ENCODE results near the gene BTBD9. TPM values are rescaled to one million over a fixed set of nuclear protein-coding genes. Genes with fewer than 3 reads are reported as not detected.

BTBD9 gene
- total RNA-seq, 4 donors from 2014 or later, result 5.5 to 14.1 (median 6.3) TPM

DNA sequence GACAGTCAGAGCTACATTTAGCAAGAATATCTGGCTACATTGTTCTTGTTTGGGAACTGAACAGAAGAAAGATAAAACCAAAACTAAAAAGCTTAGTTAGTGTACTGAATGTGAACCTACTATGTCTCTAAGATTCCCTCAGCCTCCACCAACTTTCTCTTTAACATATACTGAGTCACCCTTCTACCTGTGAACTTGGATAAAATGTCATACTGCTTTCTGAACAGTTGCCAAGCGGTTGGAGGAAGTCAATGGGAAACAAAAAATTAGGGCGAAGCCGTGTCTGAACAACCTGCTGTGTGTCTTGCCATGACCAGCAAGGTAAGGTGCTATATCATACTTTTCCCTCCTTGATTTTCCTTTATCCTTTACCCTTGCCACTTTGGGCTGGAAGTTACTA, 243.5 kb downstream of the BTBD9 start:
- Histone ChIP-seq H3K4me3 (no peak overlapping the region), H3K9me3 (no peaks in the 10 kb centered on the region), H3K4me1 (peaks cover 14 to 23% of the 10 kb centered on the region in 2 donors), H3K27me3 (no peaks in the 10 kb centered on the region), H3K36me3 (no peaks in the 10 kb centered on the region), H3K27ac (no peak overlapping the region)
- DNase-seq (no peak), ATAC-seq (no peak)
- TF ChIP-seq POLR2A (IDR thresholded peaks at IDR 0.05), result no peak
- TF ChIP-seq, protein P1, sequence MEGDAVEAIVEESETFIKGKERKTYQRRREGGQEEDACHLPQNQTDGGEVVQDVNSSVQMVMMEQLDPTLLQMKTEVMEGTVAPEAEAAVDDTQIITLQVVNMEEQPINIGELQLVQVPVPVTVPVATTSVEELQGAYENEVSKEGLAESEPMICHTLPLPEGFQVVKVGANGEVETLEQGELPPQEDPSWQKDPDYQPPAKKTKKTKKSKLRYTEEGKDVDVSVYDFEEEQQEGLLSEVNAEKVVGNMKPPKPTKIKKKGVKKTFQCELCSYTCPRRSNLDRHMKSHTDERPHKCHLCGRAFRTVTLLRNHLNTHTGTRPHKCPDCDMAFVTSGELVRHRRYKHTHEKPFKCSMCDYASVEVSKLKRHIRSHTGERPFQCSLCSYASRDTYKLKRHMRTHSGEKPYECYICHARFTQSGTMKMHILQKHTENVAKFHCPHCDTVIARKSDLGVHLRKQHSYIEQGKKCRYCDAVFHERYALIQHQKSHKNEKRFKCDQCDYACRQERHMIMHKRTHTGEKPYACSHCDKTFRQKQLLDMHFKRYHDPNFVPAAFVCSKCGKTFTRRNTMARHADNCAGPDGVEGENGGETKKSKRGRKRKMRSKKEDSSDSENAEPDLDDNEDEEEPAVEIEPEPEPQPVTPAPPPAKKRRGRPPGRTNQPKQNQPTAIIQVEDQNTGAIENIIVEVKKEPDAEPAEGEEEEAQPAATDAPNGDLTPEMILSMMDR (IDR thresholded peaks at IDR 0.05 in 4 of 5, conservative IDR thresholded peaks at IDR 0.05 in 1 of 5), result no peak
- in situ Hi-C loops (cut with MboI; ENCODE audit: low sequenced_read_pairs in 4 of 4) (no loop called here), intact Hi-C loops (cut with DNase I; ENCODE audit: low total_unique reads) (no loop called here)

DNA sequence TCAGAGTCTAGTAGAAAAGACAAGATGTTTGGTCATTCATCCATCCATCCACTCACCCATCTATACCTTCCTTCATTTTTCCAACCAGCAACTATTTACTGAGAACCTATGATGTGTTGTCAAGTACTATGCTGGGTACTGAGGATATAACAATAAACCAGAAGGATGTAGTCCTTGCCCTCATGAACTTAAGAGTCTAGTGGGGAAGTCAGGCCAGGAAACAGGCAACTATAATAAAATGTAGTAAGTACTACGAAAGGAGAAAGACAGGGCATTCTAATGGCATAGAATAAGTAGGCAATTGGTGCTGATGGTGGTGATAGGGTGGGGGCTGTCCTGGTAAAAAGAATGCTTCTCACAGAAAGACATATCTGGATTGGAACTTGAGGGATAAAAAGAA, 245.7 kb downstream of the BTBD9 start:
- intact Hi-C loops (cut with DNase I; ENCODE audit: low total_unique reads), result no loop called here
- TF ChIP-seq, protein P1 (IDR thresholded peaks at IDR 0.05 in 4 of 5, conservative IDR thresholded peaks at IDR 0.05 in 1 of 5), result no peak
- TF ChIP-seq POLR2A (IDR thresholded peaks at IDR 0.05), result no peak

DNA sequence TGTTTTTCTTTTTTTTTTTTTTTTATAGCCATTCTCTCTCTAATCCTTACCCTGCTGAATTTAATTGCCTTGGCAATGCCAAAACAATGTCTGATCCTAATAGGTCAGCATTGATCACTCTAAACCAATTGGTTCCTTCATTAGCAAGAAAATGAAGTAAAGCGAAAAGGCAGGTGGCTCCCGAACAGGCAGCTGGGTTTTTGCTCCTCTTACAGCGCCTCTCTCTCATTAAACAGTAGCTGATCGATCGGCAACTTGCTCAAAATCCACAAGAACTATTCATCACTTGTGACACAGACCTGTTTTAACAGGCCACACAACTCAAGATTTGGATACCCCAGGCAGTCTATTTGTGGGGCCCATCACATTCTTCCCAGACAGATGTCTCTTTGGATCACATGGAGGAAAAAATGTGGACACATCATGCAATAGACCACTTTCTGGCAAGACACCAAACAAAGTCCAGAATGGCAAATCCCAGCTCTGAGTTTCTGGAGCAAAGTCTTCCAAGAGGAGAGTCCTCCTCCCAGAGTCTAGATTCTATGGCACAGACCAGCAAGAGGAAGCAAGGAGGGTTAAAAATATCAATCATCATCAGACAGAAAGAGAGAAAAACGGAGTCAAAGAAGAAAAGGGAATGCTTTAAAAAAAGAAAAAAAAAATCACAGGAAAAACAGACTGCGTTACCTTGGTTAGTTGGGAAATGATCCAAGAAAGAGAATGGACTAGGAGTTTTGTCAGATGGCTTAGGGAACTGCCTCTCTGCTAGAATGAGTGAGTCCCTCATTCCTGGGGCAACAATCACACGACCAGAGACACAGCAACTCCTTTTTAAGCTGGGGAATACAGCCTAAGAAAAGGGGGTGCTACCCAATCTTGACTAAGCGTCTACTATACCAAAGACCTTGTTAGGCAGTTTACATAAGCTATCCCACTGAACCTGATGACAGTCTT, 247.8 kb downstream of the BTBD9 start:
- TF ChIP-seq, protein P1 (IDR thresholded peaks at IDR 0.05 in 4 of 5, conservative IDR thresholded peaks at IDR 0.05 in 1 of 5), result no peak
- TF ChIP-seq POLR2A (IDR thresholded peaks at IDR 0.05), result no peak
- ATAC-seq (no peak), DNase-seq (no peak)
- in situ Hi-C loops (cut with MboI; ENCODE audit: low sequenced_read_pairs in 4 of 4) (no loop called here), intact Hi-C loops (cut with DNase I; ENCODE audit: low total_unique reads) (no loop called here)
- peaks cover 37 to 39% of the 10 kb centered on the region in 2 donors for H3K4me1 ChIP-seq
- H3K27me3 ChIP-seq, result no peaks in the 10 kb centered on the region
- H3K4me3 ChIP-seq, result no peak overlapping the region
- no peaks in the 10 kb centered on the region for H3K36me3 ChIP-seq
- no peaks in the 10 kb centered on the region for H3K9me3 ChIP-seq
- H3K27ac ChIP-seq, result no peak overlapping the region

More for the DNA sequence above, 245.7 kb downstream of the BTBD9 start:
- in situ Hi-C loops (cut with MboI; ENCODE audit: low sequenced_read_pairs in 4 of 4), result no loop called here
- DNase-seq, result no peak
- Histone ChIP-seq H3K36me3 (no peaks in the 10 kb centered on the region), H3K4me3 (no peak overlapping the region), H3K27ac (no peak overlapping the region), H3K4me1 (peaks cover 28 to 30% of the 10 kb centered on the region in 2 donors), H3K27me3 (no peaks in the 10 kb centered on the region), H3K9me3 (no peaks in the 10 kb centered on the region)
- ATAC-seq, result no peak

DNA sequence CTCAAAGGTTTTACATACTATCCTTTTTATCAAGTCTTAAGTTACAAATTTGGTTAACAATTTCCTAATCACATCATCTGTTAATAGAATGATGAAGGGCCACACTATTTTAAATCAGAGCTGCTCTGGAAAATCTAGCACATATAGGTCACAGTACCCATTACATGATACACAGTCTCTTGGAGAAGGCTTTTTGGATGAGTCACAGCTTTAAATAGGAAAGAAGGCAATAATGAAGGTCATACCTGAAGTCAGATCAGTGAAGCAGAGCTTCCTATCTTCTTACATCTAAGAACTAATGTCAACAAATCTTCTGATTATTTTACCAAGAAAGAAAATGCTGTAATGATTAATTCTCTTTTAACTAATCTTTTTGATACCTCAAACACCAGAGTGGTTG, 248.5 kb downstream of the BTBD9 start:
- in situ Hi-C loops (cut with MboI; ENCODE audit: low sequenced_read_pairs in 4 of 4) (no loop called here), intact Hi-C loops (cut with DNase I; ENCODE audit: low total_unique reads) (no loop called here)
- TF ChIP-seq, protein P1 (IDR thresholded peaks at IDR 0.05 in 4 of 5, conservative IDR thresholded peaks at IDR 0.05 in 1 of 5), result no peak
- TF ChIP-seq POLR2A (IDR thresholded peaks at IDR 0.05), result no peak
- Histone ChIP-seq H3K9me3 (no peaks in the 10 kb centered on the region), H3K36me3 (no peaks in the 10 kb centered on the region), H3K4me3 (no peak overlapping the region), H3K27me3 (no peaks in the 10 kb centered on the region), H3K4me1 (peaks cover 37 to 39% of the 10 kb centered on the region in 2 donors), H3K27ac (peak overlapping the region in 1 of 4 donors; percentile 29)
- ATAC-seq (peak; percentile 93 to 97), DNase-seq (no peak)
